Mammary epithelial cell (primary cell): ENCODE data around the gene DACH1.

Experiments used
- EZH2 ChIP-seq: IDR thresholded peaks from 2 replicates; pipeline ENCODE4 v1.6.1; 2012; ENCODE audit warnings: low read length, inconsistent platforms, borderline replicate concordance
- TF ChIP-seq, protein P1 (sequence below), 2 donors: IDR thresholded peaks in 1 of 2; conservative IDR thresholded peaks in 1 of 2; 2 replicates each; pipeline ENCODE4 v1.5.1; 2011 to 2012; ENCODE audit warnings: inconsistent platforms in 2 of 2, low read length in 2 of 2, mild to moderate bottlenecking in 2 of 2, control low read depth in 1 of 2, low read depth in 1 of 2; ENCODE audit not compliant: insufficient read depth in 1 of 2; ENCODE audit errors: extremely low read depth in 1 of 2

DNA sequence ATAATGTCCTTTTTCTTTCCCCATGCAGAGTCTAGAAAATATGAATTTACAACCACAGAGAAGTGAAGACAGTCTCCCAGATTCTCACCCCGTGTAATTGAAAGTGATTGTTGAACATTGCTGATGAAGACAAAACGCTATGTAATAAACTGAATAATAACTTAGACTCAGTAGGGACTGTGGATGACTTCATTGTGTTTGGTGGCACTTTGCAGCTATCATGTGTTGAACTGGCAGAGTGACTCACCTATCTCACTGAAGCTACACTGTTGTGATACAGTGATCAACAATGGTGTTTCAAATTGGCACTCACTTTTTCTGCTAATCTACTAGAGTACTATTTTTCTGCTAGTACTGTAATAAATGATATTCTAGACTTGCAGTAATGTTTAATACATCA, 261.3 kb downstream of the DACH1 start:
- no peak for TF ChIP-seq EZH2
- TF ChIP-seq, protein P1, sequence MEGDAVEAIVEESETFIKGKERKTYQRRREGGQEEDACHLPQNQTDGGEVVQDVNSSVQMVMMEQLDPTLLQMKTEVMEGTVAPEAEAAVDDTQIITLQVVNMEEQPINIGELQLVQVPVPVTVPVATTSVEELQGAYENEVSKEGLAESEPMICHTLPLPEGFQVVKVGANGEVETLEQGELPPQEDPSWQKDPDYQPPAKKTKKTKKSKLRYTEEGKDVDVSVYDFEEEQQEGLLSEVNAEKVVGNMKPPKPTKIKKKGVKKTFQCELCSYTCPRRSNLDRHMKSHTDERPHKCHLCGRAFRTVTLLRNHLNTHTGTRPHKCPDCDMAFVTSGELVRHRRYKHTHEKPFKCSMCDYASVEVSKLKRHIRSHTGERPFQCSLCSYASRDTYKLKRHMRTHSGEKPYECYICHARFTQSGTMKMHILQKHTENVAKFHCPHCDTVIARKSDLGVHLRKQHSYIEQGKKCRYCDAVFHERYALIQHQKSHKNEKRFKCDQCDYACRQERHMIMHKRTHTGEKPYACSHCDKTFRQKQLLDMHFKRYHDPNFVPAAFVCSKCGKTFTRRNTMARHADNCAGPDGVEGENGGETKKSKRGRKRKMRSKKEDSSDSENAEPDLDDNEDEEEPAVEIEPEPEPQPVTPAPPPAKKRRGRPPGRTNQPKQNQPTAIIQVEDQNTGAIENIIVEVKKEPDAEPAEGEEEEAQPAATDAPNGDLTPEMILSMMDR (conservative IDR thresholded peaks at IDR 0.05 in 1 of 2, IDR thresholded peaks at IDR 0.05 in 1 of 2; ENCODE audit: extremely low read depth in 1 of 2, insufficient read depth in 1 of 2, low read depth in 1 of 2, low read length in 2 of 2) = no peak
